HG02885 (cell line): ENCODE results near the gene RHOT2.

Source experiments
- ATAC-seq: cut with Tn5 transposase; IDR thresholded peaks from one replicate; pipeline ENCODE4 v1.9.1; 2021; ENCODE audit warnings: mild to moderate bottlenecking; ENCODE audit not compliant: unreplicated experiment, poor library complexity

RHOT2 gene

GRCh38 chr16:693364-693763 lies 25.4 kb downstream of the RHOT2 start:
- no peak for ATAC-seq

GRCh38 chr16:693766-694165 lies 25.8 kb downstream of the RHOT2 start:
- ATAC-seq, result no peak

GRCh38 chr16:694187-694862 lies 26.4 kb downstream of the RHOT2 start:
- no peak for ATAC-seq

- ATAC-seq, result no peak
Observed at GRCh38 chr16:694863-695354, 27.0 kb downstream of the RHOT2 start.

DNA sequence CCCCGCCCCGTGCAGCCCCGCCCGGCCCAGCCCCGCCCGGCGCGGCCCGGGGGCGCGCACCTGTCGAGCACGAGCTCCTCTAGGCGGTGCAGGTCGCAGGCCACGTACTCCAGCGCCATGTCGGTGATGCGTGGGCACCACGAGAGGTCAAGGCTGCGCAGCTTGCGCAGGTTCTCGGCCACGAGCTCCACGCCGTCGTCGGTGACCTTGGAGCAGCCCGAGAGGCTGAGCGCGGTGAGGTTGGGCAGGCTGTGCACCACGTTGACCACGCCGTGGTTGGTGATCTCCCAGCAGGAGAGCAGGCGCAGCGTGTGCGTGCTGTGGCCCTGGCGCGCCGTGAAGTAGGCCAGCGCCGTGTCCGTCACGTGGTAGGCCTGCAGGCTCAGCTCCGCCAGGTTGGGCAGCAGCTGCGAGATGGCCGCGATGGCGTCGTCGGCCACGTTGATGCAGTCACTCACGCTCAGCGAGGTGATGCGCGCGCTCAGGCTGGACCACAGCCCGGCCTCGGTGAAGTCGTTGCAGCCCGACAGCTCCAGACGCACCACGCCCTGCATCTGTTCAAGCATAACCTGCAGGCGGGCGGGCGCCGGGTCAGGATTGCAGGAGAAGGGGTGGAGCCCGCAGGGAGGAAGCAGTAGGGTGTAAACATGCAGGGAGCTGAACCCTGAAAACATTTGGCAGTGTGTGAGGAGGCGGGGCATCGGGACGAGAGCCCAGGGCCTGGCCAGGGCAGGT lies 27.6 kb downstream of the RHOT2 start:
- no peak for ATAC-seq

DNA sequence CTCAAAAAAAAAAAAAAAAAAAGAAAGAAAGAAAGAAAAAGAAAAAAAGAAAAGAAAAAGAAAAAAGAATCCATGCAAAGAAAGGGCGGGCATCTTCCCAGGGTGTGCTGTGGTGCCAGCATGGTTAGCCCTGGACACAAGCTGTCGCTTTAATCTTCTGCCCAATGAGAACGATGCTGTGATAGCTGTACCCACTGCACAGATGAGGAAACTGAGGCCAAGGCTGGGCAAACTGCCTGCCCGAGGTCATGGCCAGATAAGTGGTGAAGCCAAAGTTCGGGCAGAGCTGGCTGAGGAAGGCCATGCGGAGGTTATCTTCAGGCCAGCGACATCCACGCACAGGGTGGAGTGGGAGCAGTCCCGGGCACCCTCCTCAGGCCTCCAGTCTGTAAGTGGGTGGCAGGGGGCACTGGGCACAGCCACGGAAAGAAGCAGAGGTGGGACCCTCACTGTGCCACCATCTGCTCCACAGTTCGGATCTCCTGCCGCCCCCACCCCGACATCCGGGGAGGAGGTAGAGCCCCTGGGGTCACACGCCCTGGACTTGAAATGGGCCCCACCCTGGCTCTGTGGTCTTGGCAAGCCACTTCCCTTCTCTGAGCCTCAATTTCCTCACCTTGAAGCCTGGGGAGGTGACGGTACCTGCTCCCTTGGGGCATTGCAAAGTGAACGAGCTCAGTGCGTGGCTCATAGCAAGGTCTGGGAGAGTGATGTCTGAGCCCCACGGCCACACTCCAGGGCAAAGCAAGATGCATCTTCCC lies 31.2 kb downstream of the RHOT2 start:
- no peak for ATAC-seq

- ATAC-seq, result no peak
Observed at GRCh38 chr16:700684-701584, 33.0 kb downstream of the RHOT2 start.

- ATAC-seq, result no peak
Observed at GRCh38 chr16:702341-702740, 34.4 kb downstream of the RHOT2 start.

DNA sequence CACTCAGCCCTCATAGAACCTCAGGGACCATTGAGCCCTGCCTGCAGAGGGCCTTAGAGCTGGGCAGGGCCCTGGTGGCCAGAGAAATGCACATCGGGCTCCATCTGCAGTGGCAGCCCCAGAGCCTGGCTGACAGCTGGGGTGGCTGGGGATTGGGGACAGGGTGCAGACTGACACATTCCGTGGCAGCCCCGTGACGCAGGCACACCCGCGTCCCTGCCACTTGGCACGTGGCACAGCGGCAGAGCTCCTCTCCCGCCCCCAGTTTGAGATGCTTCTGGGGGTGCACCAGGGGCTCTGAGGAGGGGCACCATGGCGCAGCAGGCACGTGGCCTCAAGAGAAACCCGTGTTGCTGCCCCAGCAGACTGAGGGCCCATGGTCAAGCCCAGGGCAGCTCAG lies 35.5 kb downstream of the RHOT2 start:
- ATAC-seq, result no peak

DNA sequence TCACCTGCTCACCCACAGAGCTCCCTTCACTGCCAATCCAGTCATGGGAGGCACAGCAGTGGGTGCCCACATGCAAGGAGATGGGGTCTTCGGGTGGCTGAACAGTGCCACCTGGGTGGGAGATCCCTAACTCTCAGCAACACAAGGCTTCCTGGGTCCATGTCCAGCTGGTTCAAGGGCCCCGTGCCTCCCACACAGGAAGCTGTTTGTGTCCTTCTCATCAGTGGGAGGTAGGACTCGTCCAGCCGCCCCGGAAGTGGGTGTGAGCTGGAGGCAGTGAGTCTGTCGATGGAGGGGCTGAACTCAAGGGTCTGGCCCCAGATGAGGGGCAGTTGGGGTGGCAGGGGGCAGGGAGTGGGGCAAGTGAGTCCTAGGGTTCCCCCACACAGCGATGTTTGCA lies 36.1 kb downstream of the RHOT2 start:
- no peak for ATAC-seq

GRCh38 chr16:704552-705380 lies 36.8 kb downstream of the RHOT2 start:
- no peak for ATAC-seq

- no peak for ATAC-seq
Observed at GRCh38 chr16:705431-706188, 37.7 kb downstream of the RHOT2 start, which contains the start of gene FBXL16. FBXL16 (minus strand) TSS chr16:705801; CDS start chr16:697405, 8,396 bp downstream.

GRCh38 chr16:706189-707061 lies 38.5 kb downstream of the RHOT2 start:
- no peak for ATAC-seq

DNA sequence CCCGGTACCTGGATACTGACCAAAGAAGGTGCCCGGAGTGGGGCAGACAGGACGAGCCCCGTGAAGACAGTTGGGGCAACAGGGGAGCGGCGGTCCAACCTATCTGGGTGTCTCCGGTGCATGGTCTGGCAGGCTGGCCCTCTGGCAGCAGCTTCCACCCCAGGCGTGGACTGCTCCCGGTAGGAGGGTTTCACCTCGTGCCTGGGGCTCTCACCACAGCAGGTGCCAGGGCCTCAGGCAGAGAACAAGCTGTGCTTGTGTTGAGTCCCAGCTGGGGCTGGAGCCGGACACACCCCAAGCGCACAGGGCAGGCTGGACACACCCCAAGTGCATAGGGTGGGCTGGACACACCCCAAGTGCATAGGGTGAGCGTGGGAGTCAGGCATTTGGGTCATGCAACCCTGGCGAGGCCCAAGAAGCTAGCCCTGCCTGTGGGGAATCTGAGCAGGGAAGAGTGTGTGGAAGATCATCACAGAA lies 39.2 kb downstream of the RHOT2 start:
- no peak for ATAC-seq

DNA sequence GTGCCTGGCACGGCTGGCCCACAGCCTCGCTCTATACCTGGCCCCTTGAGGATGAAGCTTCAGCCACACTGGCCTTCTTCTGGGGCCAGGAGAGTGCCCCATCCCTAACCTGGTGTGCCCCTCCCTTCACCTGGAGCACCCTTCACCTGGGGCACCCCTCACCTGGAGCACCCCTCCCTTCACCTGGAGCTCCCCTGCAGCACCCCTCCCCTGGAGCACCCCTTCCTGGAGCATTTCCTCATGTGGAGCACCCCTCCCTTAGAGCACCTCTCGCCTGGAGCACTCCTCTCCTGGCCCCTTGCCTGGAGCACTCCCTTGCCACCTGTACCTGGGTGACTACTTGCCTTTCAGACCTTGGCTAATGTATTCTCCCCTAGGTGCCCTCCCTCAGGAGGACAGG lies 40.1 kb downstream of the RHOT2 start:
- ATAC-seq, result no peak

- ATAC-seq, result no peak
Observed at GRCh38 chr16:708959-709358, 41.0 kb downstream of the RHOT2 start.
